Measurements from ENCODE around the gene ACSL6. TPM values are rescaled to one million over a fixed set of nuclear protein-coding genes. Genes with fewer than 3 reads are reported as not detected.

The ACSL6 gene
- total RNA-seq, 1 experiment from 2014 or later, result 1.4 TPM

DNA sequence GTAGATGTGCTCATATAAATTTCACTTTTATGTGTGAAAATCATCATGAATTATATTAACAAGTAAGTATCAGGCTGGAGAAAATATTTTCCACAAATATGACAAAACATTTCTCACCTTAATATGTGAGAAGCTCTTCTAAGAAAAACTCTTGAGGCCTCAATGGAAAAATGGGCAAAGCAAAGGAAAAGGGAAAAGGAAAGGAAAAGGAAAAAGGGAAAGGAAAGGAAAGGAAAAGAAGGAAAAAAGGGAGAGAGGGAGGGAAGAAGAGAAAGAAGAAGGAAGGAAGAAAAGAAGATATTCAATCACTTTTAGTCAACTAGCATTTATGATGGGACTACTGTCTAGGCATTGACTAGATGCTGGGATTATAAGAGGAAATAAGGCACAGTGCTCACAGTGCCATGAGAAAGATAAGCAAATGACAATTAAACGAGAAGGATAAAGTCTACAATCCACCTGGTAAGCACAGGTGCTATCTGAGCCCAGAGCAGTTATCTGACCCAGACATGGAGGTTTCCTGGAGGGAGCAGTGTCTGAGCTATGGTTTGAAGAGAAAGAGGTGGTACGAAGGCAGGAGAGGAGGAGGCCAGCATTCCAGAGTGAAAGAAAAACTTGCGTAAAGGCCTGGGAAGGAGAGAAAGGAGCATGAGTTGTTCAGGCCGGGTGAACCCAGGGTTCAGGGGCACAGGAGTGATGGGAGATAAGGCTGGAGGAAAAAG lies 18.3 kb upstream of the ACSL6 start:
- ChIA-PET CTCF (no interaction called here), POLR2A (no interaction called here)
- Histone ChIP-seq H3K9me3 (no peaks in the 10 kb centered on the region), H3K4me1 (no peaks in the 10 kb centered on the region), H3K27me3 (replicated peaks; ENCODE audit: control insufficient read depth, insufficient read depth, low read length) (no peaks in the 10 kb centered on the region), H3K36me3 (ENCODE audit: control insufficient read depth, insufficient read depth, low read length) (no peaks in the 10 kb centered on the region), H3K4me3 (ENCODE audit: low read depth, low read length) (no peak overlapping the region)
- Mint-ChIP-seq H3K9me3 (ENCODE audit: unreplicated experiment) (no peaks in the 10 kb centered on the region), H3K27ac (ENCODE audit: unreplicated experiment) (no peak overlapping the region), H3K27me3 (ENCODE audit: insufficient read depth, unreplicated experiment) (peaks cover 31% of the 10 kb centered on the region), H3K36me3 (ENCODE audit: insufficient read depth, unreplicated experiment) (no peaks in the 10 kb centered on the region), H3K4me1 (ENCODE audit: low read depth, unreplicated experiment) (no peaks in the 10 kb centered on the region), H3K4me3 (ENCODE audit: unreplicated experiment) (no peak overlapping the region)
- intact Hi-C loops (cut with micrococcal nuclease; ENCODE audit: unreplicated experiment), result no loop called here
- BruUV-seq (replicated peaks), result no TSS peak
- DNase-seq, result no peak
- TF ChIP-seq, protein P1, sequence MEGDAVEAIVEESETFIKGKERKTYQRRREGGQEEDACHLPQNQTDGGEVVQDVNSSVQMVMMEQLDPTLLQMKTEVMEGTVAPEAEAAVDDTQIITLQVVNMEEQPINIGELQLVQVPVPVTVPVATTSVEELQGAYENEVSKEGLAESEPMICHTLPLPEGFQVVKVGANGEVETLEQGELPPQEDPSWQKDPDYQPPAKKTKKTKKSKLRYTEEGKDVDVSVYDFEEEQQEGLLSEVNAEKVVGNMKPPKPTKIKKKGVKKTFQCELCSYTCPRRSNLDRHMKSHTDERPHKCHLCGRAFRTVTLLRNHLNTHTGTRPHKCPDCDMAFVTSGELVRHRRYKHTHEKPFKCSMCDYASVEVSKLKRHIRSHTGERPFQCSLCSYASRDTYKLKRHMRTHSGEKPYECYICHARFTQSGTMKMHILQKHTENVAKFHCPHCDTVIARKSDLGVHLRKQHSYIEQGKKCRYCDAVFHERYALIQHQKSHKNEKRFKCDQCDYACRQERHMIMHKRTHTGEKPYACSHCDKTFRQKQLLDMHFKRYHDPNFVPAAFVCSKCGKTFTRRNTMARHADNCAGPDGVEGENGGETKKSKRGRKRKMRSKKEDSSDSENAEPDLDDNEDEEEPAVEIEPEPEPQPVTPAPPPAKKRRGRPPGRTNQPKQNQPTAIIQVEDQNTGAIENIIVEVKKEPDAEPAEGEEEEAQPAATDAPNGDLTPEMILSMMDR (IDR thresholded peaks at IDR 0.05; ENCODE audit: insufficient read depth in 1 of 2, low read depth in 1 of 2, low read length in 1 of 2, severe bottlenecking in 1 of 2, unreplicated experiment in 1 of 2), result no peak

DNA sequence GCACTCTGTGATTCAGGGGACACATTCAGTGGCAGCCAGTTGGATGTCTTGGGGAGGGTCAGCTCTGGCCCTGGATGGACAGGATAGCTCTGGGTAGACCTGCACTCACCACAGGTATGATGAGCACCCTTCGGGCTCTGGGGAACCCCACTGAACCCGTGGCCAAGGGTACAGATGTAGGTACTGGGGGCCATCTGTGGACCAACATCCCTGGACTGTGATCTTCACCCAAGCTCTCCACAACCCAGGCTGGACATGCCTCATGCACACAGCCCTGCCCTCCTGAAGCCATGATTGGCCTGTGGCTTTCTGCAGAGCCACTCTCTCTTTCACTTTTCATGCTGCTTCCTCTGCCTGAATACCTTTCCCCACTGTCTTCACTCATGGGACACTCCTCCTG lies 15.6 kb upstream of the ACSL6 start:
- DNase-seq, result no peak
- CTCF ChIA-PET, result no interaction called here
- TF ChIP-seq, protein P1 (IDR thresholded peaks at IDR 0.05; ENCODE audit: insufficient read depth in 1 of 2, low read depth in 1 of 2, low read length in 1 of 2, severe bottlenecking in 1 of 2, unreplicated experiment in 1 of 2), result no peak
- Mint-ChIP-seq H3K36me3 (ENCODE audit: insufficient read depth, unreplicated experiment) (no peaks in the 10 kb centered on the region), H3K4me1 (ENCODE audit: low read depth, unreplicated experiment) (no peaks in the 10 kb centered on the region), H3K27ac (ENCODE audit: unreplicated experiment) (no peak overlapping the region), H3K27me3 (ENCODE audit: insufficient read depth, unreplicated experiment) (peaks cover 18% of the 10 kb centered on the region), H3K9me3 (ENCODE audit: unreplicated experiment) (no peaks in the 10 kb centered on the region), H3K4me3 (ENCODE audit: unreplicated experiment) (no peak overlapping the region)
- no peaks in the 10 kb centered on the region for H3K27me3 ChIP-seq (replicated peaks; ENCODE audit: control insufficient read depth, insufficient read depth, low read length)
- no peaks in the 10 kb centered on the region for H3K36me3 ChIP-seq (ENCODE audit: control insufficient read depth, insufficient read depth, low read length)
- no peaks in the 10 kb centered on the region for H3K9me3 ChIP-seq
- H3K4me3 ChIP-seq (ENCODE audit: low read depth, low read length), result no peak overlapping the region
- intact Hi-C loops (cut with micrococcal nuclease; ENCODE audit: unreplicated experiment), result no loop called here
- POLR2A ChIA-PET, result no interaction called here
- H3K4me1 ChIP-seq, result no peaks in the 10 kb centered on the region
- BruUV-seq (replicated peaks), result no TSS peak

DNA sequence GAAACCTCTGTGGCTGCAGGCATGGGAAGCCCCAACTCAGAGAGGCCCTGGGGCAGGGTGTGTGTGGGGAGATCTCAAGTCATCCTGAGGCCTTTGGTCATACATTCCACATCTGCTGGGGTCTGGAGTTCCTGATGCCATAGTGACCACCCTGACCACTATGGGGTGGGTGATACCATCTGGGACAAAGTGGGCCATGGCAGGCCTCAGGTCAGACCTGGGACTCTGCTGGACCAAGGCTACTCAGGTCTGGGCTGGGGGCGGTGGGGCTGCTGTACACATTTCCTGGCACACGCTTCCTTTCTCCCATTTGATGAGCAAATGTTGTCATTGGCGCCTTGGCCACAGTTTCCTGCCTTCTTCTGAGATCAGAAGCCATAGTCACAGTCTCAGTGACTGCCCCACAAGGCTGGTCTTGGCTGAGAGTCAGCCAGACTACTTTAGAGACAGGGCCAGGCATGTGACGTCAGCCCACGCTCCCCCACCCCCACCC lies 15.1 kb upstream of the ACSL6 start:
- H3K27me3 Mint-ChIP-seq (ENCODE audit: insufficient read depth, unreplicated experiment), result peaks cover 18% of the 10 kb centered on the region
- BruUV-seq (replicated peaks), result no TSS peak
- no peak overlapping the region for H3K4me3 Mint-ChIP-seq (ENCODE audit: unreplicated experiment)
- H3K36me3 Mint-ChIP-seq (ENCODE audit: insufficient read depth, unreplicated experiment), result no peaks in the 10 kb centered on the region
- POLR2A ChIA-PET, result no interaction called here
- CTCF ChIA-PET, result no interaction called here
- no peak overlapping the region for H3K27ac Mint-ChIP-seq (ENCODE audit: unreplicated experiment)
- no peak overlapping the region for H3K4me3 ChIP-seq (ENCODE audit: low read depth, low read length)
- no peaks in the 10 kb centered on the region for H3K9me3 Mint-ChIP-seq (ENCODE audit: unreplicated experiment)
- H3K9me3 ChIP-seq, result no peaks in the 10 kb centered on the region
- H3K27me3 ChIP-seq (replicated peaks; ENCODE audit: control insufficient read depth, insufficient read depth, low read length), result no peaks in the 10 kb centered on the region
- H3K4me1 ChIP-seq, result no peaks in the 10 kb centered on the region
- DNase-seq, result no peak
- intact Hi-C loops (cut with micrococcal nuclease; ENCODE audit: unreplicated experiment), result no loop called here
- no peaks in the 10 kb centered on the region for H3K36me3 ChIP-seq (ENCODE audit: control insufficient read depth, insufficient read depth, low read length)
- TF ChIP-seq, protein P1 (IDR thresholded peaks at IDR 0.05; ENCODE audit: insufficient read depth in 1 of 2, low read depth in 1 of 2, low read length in 1 of 2, severe bottlenecking in 1 of 2, unreplicated experiment in 1 of 2), result no peak
- H3K4me1 Mint-ChIP-seq (ENCODE audit: low read depth, unreplicated experiment), result no peaks in the 10 kb centered on the region
